Gastrocnemius medialis (tissue), 4 donors: ENCODE measurements around the gene NRDC. TPM values are rescaled to one million over a fixed set of nuclear protein-coding genes. Genes with fewer than 3 reads are reported as not detected.

ENCODE experiments used
- ATAC-seq, 2 donors: fragments of 150-250 bp; one replicate each; pipeline ENCODE4 v1.9.1; 2016
- DNase-seq, 2 donors: peaks; one replicate each; pipeline ENCODE4 v3.0.0-alpha.2; 2019
- H3K27ac ChIP-seq, 4 donors: fragments of 200-600 bp; sonication (generic); 1 replicate in 1 of 4; 2 replicates in 3 of 4; pipeline ENCODE4 v1.5.1; 2016 to 2018; ENCODE audit warnings: mild to moderate bottlenecking in 2 of 4, moderate library complexity in 1 of 4
- H3K27me3 ChIP-seq, 3 donors: fragments of 200-600 bp; sonication (generic) in 2 of 3; 1 replicate in 1 of 3; 2 replicates in 2 of 3; pipeline versions ENCODE4 v1.5.1 to v1.6.0; 2016 to 2019; ENCODE audit warnings: mild to moderate bottlenecking in 1 of 3, moderate library complexity in 1 of 3
- H3K36me3 ChIP-seq, 2 donors: fragments of 200-600 bp; sonication (generic) in 1 of 2; one replicate each; pipeline ENCODE4 v1.5.1; 2017 to 2018
- H3K4me1 ChIP-seq, 2 donors: fragments of 200-600 bp; sonication (generic) in 1 of 2; one replicate each; pipeline ENCODE4 v1.5.1; 2016 to 2017; ENCODE audit warnings: mild to moderate bottlenecking in 2 of 2
- H3K4me3 ChIP-seq, 4 donors: fragments of 200-600 bp; sonication (generic) in 3 of 4; 1 replicate in 1 of 4; 2 replicates in 3 of 4; pipeline ENCODE4 v1.5.1; 2016 to 2019; ENCODE audit warnings: mild to moderate bottlenecking in 2 of 4
- H3K9me3 ChIP-seq, 3 donors: fragments of 200-600 bp; sonication (generic) in 2 of 3; 1 replicate in 1 of 3; 2 replicates in 2 of 3; pipeline ENCODE4 v1.5.1; 2016 to 2019
- CTCF ChIP-seq, 5 experiments: fragments of 450-650 bp in 3 of 5; fragments of 200-600 bp in 2 of 5; sonication (generic) in 2 of 5; IDR thresholded peaks in 4 of 5; conservative IDR thresholded peaks in 1 of 5; 1 replicate in 4 of 5; 2 replicates in 1 of 5; pipeline ENCODE4 v1.5.1; 2016 to 2019; ENCODE audit warnings: antibody characterized with exemption in 5 of 5, mild to moderate bottlenecking in 3 of 5, moderate library complexity in 3 of 5
- POLR2A ChIP-seq, 2 donors: fragments of 450-650 bp; IDR thresholded peaks; one replicate each; pipeline ENCODE4 v1.6.1; 2017; ENCODE audit warnings: antibody characterized with exemption in 2 of 2, mild to moderate bottlenecking in 2 of 2, moderate library complexity in 2 of 2
- in situ Hi-C, 4 donors: fragments of 200-750 bp; cut with MboI; loops; one replicate each; pipeline versions ENCODE4 v1.15.0 to v1.8.0; 2017; ENCODE audit warnings: low sequenced_read_pairs in 4 of 4
- intact Hi-C: fragments of 100-400 bp; cut with DNase I; formaldehyde crosslinking; loops from one replicate; pipeline ENCODE4 v1.15.1; 2023; ENCODE audit warnings: low total_unique reads
- total RNA-seq, 4 donors: library from RNA; depleted of rRNA; stranded (reverse); fragments of >200 nt; gene quantifications; one replicate each; pipeline versions ENCODE4 v1.1.0 to v1.2.3, GENCODE V29; 2016

The NRDC gene
- total RNA-seq, 4 donors from 2014 or later: 180 to 270 (median 239) TPM

DNA sequence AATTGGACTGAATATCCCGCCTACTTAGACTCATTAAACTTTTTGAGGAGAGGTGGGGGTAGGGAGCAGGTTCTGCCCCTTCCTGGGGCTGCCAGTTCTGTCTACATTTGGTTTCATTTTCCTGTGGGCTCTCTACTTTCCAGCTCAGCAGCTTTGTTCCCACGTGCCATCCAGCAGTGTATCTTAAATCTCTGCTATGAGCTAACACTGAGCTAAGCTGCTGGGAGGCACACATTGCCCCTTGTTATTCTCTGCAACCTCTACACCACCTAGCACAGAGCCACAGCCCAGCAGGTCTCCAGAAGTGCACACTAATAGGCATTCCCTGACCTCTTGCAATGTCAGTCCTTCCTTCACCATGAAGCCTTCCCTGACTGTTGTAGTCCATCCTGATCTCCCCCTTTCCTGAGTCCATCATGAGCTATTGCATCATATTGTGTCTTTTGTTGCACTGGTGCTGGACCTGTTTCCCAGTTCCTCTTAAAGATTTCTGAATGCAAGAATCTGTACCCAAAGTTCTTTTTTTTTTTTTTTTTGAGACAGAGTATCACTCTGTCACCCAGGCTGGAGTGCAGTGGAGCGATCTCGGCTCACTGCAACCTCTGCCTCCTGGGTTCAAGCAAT is 28.7 kb upstream of the NRDC start:
- no peak for DNase-seq
- TF ChIP-seq POLR2A (IDR thresholded peaks at IDR 0.05) (no peak), CTCF (IDR thresholded peaks at IDR 0.05 in 4 of 5, conservative IDR thresholded peaks at IDR 0.05 in 1 of 5) (no peak)
- no peak for ATAC-seq
- Histone ChIP-seq H3K4me3 (no peak overlapping the region), H3K9me3 (no peaks in the 10 kb centered on the region), H3K27me3 (peaks cover 5 to 40% (median 27%) of the 10 kb centered on the region in 3 donors), H3K36me3 (no peaks in the 10 kb centered on the region), H3K4me1 (no peaks in the 10 kb centered on the region), H3K27ac (no peak overlapping the region)
- in situ Hi-C loops: loop anchor here in 1 of 4 donors (10.0 kb wide), 1 partner anchor 98 kb away; no protein-coding TSS in a partner anchor
- intact Hi-C loops: no loop called here

DNA sequence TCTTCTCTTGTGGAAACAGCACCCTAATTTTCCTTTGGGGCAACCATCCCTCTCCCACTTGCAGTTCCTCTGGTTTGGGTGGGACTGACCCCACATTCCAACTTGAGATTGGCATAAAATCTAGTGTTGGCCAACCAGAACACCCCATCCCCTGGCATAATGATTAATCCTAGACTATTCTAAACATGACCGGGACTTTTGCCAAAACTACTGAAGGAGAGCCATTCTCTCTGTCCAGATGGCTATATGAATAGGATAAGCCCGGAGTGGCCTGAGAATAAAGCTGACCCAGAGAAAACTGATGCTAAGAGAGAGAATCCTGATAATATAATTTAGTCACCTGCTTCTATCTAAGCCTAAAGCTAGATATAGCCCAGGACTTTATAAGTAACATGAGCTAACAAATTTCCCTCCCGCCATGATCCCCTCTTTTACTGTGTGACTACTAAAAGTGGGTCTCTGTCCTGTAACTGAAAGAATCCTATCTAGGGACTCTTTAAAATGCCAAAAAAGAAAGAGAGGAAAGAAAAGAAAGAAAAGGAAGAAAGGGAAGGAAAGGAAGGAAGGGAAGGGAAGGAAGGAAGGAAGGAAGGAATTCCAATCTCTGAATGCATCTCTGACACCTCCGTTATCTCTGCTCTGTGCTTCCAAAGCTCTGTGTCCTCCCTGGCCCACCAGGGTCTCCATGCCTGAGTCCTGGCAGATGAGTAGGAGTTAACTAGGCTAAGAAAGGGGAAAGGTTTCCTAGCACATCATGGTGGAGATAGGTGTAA is 28.0 kb upstream of the NRDC start:
- Histone ChIP-seq H3K9me3 (no peaks in the 10 kb centered on the region), H3K4me3 (no peak overlapping the region), H3K36me3 (no peaks in the 10 kb centered on the region), H3K27ac (no peak overlapping the region), H3K27me3 (peaks cover 5 to 34% (median 25%) of the 10 kb centered on the region in 3 donors), H3K4me1 (no peaks in the 10 kb centered on the region)
- in situ Hi-C loops (loop anchor here in 1 of 4 donors (10.0 kb wide), 1 partner anchor 98 kb away; no protein-coding TSS in a partner anchor), intact Hi-C loops (no loop called here)
- DNase-seq: no peak
- ATAC-seq: no peak
- TF ChIP-seq CTCF (IDR thresholded peaks at IDR 0.05 in 4 of 5, conservative IDR thresholded peaks at IDR 0.05 in 1 of 5) (no peak), POLR2A (IDR thresholded peaks at IDR 0.05) (no peak)

- DNase-seq (no peak), ATAC-seq (no peak)
- Histone ChIP-seq H3K27ac (no peak overlapping the region), H3K4me3 (no peak overlapping the region), H3K4me1 (no peaks in the 10 kb centered on the region), H3K27me3 (peaks cover 8 to 21% (median 14%) of the 10 kb centered on the region in 3 donors), H3K9me3 (no peaks in the 10 kb centered on the region), H3K36me3 (no peaks in the 10 kb centered on the region)
- no peak for TF ChIP-seq POLR2A (IDR thresholded peaks at IDR 0.05)
- intact Hi-C loops: no loop called here
- in situ Hi-C loops: loop anchor here in 2 of 4 donors (5.0 to 10.0 kb wide), 2 partner anchors 95 to 102 kb away; no protein-coding TSS in a partner anchor
These were observed 23.9 kb upstream of the NRDC start for GRCh38 chr1:51902456-51902855.

DNA sequence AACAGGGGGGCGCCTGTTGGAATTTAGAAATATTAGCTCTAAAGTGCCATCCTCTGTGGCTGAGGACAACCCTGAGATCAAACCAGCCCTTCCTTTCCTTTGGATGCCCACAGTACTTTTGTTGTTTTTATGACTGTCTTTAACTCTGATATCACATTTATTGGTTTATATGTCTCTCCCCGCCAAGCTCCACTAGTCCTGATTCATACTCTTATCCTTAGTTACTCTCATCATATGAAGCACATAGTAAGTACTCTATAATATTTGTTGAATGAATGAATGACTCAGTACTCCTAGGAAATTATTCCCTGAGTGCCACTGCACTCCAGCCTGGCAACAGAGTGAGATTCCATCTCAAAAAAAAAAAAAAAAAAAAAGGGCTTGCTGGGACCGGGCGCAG is 22.6 kb upstream of the NRDC start:
- Histone ChIP-seq H3K9me3 (no peaks in the 10 kb centered on the region), H3K36me3 (no peaks in the 10 kb centered on the region), H3K4me3 (no peak overlapping the region), H3K4me1 (no peaks in the 10 kb centered on the region), H3K27me3 (peaks cover 7 to 19% (median 8%) of the 10 kb centered on the region in 3 donors), H3K27ac (no peak overlapping the region)
- DNase-seq (no peak), ATAC-seq (no peak)
- intact Hi-C loops: no loop called here
- no peak for TF ChIP-seq POLR2A (IDR thresholded peaks at IDR 0.05)
- TF ChIP-seq CTCF (IDR thresholded peaks at IDR 0.05 in 4 of 5, conservative IDR thresholded peaks at IDR 0.05 in 1 of 5): no peak
- in situ Hi-C loops: loop anchor here in 2 of 4 donors (5.0 to 10.0 kb wide), 2 partner anchors 96 to 104 kb away; no protein-coding TSS in a partner anchor

- H3K27ac ChIP-seq: no peak overlapping the region
- no peak overlapping the region for H3K4me3 ChIP-seq
- H3K27me3 ChIP-seq: peaks cover 3 to 25% (median 7%) of the 10 kb centered on the region in 3 donors
- in situ Hi-C loops: loop anchor here in 1 of 4 donors (5.0 kb wide), 1 partner anchor 103 kb away; no protein-coding TSS in a partner anchor
- H3K36me3 ChIP-seq: no peaks in the 10 kb centered on the region
- TF ChIP-seq POLR2A (IDR thresholded peaks at IDR 0.05) (no peak), CTCF (IDR thresholded peaks at IDR 0.05 in 4 of 5, conservative IDR thresholded peaks at IDR 0.05 in 1 of 5) (no peak)
- intact Hi-C loops: no loop called here
- ATAC-seq: no peak
- H3K4me1 ChIP-seq: no peaks in the 10 kb centered on the region
- no peak for DNase-seq
- no peaks in the 10 kb centered on the region for H3K9me3 ChIP-seq
These were observed 20.5 kb upstream of the NRDC start for GRCh38 chr1:51899022-51899421.
